HG03354 (cell line): ENCODE results near the gene RALGPS1.

Source experiments
- ATAC-seq: cut with Tn5 transposase; IDR thresholded peaks from one replicate; pipeline ENCODE4 v1.9.1; 2021; ENCODE audit warnings: mild to moderate bottlenecking; ENCODE audit not compliant: unreplicated experiment, poor library complexity, severe bottlenecking

The RALGPS1 gene

GRCh38 chr9:126914458-126915280, at the start of gene RALGPS1:
RALGPS1 (plus strand) TSS chr9:126914782; CDS start chr9:126962290, 47,508 bp downstream.
- ATAC-seq, result peak; percentile 97

- ATAC-seq, result no peak
Observed at GRCh38 chr9:126869368-126869767, 45.2 kb upstream of the RALGPS1 start.

DNA sequence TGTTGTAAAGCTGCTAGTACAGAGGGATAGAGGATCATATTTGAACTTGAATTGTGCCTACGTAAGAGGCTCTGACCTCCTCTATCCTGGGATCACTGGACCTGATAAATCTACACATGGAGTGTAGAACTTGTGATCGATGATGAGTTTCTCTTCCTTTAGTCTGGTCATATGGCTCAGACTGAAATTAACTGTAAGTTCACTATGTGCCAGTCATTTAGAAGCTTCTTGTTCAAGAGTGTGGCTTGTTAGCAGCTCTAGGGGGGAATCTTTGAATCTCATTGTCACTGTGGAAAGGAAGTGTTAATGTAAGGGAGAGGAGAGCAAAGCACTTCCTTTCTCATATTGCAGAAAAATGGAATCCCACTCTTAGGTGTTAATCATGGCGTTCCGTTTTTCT, 42.1 kb upstream of the RALGPS1 start:
- ATAC-seq, result no peak

DNA sequence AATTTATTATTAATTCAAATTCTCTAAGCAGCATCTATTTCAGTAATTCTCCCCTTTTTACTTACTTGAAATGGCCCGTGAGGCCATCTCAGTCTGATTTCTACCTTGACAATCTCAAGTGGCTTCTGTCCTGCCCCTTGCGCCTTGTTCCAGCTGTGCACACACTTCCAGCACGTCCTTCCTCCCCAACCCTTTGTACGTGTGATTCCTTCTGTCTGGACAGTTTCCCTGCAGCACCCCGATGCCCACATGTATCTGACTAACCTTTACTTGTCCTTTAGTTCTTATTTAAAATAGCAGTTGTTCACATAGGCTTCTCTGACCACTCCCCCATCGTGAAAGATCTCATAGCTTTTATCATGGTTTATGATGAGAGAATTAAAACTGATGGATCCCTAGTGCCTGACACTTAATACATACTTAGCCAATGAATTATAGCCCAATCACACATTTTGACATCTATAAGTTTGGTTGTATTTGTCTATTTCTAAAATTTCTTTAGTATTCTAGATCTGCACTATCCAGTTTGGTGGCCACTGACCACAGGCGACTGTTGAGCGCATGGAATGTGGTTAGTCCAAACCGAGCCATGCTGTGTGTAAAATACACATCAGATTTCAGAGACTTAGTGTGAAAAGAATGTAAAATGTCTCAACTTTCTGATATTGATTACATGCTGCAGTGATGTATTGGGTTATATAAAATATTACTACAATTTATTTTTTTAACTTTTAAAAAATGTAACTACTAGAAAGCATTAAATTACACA, 39.9 kb upstream of the RALGPS1 start:
- no peak for ATAC-seq

DNA sequence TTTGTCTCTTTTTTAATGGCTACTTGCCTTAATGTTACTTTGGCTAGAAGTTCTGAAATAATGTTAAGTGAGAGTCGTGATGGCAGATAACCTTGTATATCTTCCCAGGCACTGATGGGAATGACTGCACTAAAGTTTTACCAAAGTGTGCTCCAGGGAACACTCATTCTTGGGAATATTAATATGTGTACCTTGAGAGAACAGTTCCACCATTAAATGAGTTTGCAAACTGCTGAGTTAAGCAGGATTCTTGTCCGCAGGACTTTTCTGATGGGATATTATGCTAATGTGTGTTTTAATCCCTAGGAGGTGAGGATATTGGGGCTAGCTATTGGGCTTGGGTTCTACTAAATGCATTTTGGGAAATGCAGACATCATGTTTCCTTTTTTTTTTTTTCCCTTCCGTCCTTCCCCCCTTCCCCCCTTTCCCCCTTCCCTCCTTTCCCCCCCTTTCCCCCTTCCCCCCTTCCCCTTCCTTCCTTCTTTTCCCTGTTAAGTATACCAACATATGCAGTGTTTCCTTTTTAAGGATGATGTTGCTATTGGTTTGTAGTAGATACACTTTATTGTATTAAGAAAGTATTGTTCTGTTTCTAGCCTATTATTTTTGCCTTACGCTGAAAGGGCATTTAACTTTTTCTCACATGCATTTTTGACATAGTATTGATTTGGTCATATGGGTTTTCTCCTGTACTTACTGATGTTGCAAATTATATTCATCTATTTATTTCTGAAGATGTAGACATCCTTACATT, 38.6 kb upstream of the RALGPS1 start:
- no peak for ATAC-seq

DNA sequence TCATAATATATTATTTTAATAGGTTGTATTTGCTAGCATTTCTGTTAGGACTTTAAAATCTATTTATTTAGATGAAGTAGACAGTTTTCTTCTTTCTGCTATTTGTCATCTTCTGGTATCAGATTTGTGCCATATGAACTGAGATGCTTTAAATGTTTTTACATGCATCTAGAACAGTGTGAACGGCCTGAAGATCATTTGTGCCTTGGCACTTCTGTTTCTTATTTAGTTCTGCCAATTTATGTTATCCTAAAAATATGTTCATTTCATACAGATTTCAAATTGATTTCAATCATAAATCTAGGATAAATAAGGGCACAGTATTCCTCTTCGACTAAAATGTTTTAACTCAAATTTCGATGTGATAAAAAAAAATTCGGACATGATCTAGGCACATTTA, 38.1 kb upstream of the RALGPS1 start:
- no peak for ATAC-seq

GRCh38 chr9:126877418-126877817, 37.2 kb upstream of the RALGPS1 start:
- ATAC-seq, result no peak

GRCh38 chr9:126879288-126879687, 35.3 kb upstream of the RALGPS1 start:
- ATAC-seq, result no peak

- no peak for ATAC-seq
Observed at GRCh38 chr9:126880226-126880946, 34.2 kb upstream of the RALGPS1 start.

GRCh38 chr9:126880947-126881332, 33.6 kb upstream of the RALGPS1 start:
- no peak for ATAC-seq

- ATAC-seq, result no peak
Observed at GRCh38 chr9:126882746-126883145, 31.8 kb upstream of the RALGPS1 start.

- ATAC-seq, result no peak
Observed at GRCh38 chr9:126883636-126884035, 30.9 kb upstream of the RALGPS1 start.

GRCh38 chr9:126885131-126885641, 29.4 kb upstream of the RALGPS1 start:
- no peak for ATAC-seq

DNA sequence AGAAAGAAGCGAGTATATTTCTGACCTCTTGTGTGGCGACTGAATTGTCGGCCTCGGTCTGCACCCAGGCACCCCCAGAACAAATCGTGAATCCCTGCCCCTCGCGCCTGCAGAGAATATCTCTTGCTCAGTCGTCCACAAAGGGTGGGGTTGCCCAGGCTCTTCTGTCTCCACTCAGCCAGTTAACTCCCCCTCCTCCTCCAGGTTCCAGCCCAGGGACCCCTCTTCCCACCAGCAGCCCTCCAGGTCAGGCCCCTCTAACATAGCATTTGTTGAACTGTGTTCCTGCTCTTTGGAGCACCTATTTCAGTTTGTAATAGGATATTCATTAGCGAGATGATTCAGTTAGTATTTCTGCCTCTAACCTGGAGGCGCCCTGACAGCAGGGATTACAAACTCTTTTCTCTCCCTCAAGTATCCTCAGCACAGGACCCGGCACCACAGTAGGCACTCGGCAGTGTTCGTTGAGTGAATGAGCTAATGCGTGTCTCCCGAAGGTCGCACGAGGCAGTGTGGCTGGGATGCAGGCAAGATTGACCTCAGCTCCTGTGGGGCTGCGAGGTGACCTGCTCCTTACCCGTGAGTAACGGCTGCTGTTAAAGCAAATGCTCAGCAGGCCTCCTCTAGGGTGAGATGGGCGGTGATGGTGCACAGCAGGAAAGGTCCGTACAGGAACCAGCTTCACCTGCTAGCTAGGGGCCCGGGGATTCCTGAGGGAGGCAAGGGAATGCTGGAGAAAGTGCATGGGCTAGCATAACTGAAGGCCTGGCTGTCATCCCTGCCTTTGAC, 28.4 kb upstream of the RALGPS1 start:
- ATAC-seq, result no peak

- ATAC-seq, result no peak
Observed at GRCh38 chr9:126886897-126887296, 27.7 kb upstream of the RALGPS1 start.

DNA sequence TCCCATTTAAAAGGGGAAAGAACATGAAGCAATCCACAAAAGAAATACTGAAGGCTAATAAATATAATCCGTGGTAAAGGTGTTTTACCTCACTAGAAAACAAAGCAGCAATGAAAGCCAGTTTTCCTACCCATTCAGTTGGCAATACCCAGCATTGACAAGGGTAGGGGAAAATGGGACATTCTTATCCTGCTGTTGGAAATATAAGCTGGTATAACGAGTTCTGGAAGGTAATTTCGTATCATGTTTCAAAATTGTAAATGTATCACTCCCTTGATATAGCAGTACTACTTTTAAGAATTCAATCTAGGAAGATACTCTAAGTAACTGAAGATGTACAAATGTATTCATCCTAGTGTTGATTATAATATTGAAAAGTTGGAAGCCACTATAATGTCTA, 22.9 kb upstream of the RALGPS1 start:
- ATAC-seq, result no peak

DNA sequence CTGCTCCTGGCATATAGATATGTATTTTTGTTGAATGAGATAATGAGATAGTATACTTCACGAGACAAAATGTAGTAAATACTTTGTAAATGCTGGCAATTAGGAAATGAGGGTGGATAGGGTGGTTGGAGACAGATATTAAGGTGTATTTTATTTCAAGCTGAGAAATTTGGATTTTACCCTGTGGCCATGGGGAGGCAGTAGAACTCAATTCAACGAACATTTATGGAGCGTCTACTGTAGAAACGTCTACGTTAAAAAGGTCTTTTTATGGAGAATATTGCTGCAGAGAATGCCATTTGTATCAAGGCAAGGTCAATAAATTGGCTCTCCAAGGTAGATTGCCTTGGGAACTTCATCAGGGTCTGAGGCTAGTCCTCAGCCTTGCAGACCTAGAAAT, 21.5 kb upstream of the RALGPS1 start:
- no peak for ATAC-seq

- ATAC-seq, result no peak
Observed at GRCh38 chr9:126894052-126894603, 20.5 kb upstream of the RALGPS1 start.

DNA sequence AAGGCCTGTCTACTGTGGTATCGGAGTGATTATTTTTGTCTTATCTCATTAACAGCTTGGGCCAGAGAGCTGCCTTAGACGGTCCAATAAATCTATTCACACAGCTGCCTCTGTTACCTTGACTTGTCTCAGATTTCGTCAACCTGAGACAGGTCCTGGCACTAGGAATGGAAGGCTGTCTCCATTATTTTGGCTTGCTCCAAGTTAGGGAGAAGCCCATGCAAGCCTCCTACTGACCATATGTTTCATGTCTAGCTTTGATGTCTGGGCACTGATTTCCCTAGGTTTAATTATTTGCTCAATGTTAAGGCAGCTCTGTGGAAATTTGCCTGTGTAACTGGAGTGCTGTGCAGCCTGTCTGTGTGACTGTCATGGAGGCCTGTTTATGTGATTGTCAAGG, 12.4 kb upstream of the RALGPS1 start:
- no peak for ATAC-seq
